A549 (cell line): ENCODE results near the gene SPC24.

Experiments
- EP300 ChIP-seq, 2 experiments: fragments of >200 bp; sonication (Bioruptor Twin); formaldehyde crosslinking; IDR thresholded peaks; 2 replicates in 1 of 2; 3 replicates in 1 of 2; pipeline ENCODE4 v1.6.1; 2016 to 2017
- NPAS2 ChIP-seq: fragments of 250-450 bp; sonication (Bioruptor Pico); IDR thresholded peaks from 2 replicates; pipeline ENCODE4 v1.8.0; 2022; ENCODE audit warnings: mild to moderate bottlenecking, moderate library complexity, borderline replicate concordance
- NR3C1 ChIP-seq: fragments of >200 bp; sonication (Bioruptor Twin); formaldehyde crosslinking; IDR thresholded peaks from 3 replicates; pipeline ENCODE4 v1.6.1; 2017
- POLR2AphosphoS2 ChIP-seq: conservative IDR thresholded peaks from 2 replicates; pipeline ENCODE4 v1.6.1; 2012; ENCODE audit warnings: low read length, improper control_type of control experiment, inconsistent platforms
- TF ChIP-seq, protein P1 (sequence below): IDR thresholded peaks from 2 replicates; pipeline ENCODE4 v1.6.1; 2012
- TF ChIP-seq, protein P2 (sequence below): fragments of >200 bp; sonication (Bioruptor Twin); formaldehyde crosslinking; IDR thresholded peaks from 3 replicates; pipeline ENCODE4 v1.5.1; 2016
- TF ChIP-seq, protein P3 (sequence below): IDR thresholded peaks from 2 replicates; pipeline ENCODE4 v1.6.1; 2012
- TF ChIP-seq, protein P4 (sequence below): fragments of 250-450 bp; sonication (Bioruptor Pico); IDR thresholded peaks from 2 replicates; pipeline ENCODE4 v1.5.0; 2021; ENCODE audit warnings: mild to moderate bottlenecking, moderate library complexity, borderline replicate concordance

DNA sequence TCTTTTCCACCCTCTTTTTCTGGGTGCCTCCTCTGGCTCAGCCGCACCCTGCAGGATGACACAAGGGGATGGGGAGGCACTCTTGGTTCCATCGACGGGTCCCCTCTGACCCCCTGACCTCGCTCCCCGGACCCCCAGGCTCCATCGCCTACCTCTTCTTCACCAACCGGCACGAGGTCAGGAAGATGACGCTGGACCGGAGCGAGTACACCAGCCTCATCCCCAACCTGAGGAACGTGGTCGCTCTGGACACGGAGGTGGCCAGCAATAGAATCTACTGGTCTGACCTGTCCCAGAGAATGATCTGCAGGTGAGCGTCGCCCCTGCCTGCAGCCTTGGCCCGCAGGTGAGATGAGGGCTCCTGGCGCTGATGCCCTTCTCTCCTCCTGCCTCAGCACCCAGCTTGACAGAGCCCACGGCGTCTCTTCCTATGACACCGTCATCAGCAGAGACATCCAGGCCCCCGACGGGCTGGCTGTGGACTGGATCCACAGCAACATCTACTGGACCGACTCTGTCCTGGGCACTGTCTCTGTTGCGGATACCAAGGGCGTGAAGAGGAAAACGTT, 42.4 kb downstream of the SPC24 start:
- TF ChIP-seq, protein P1, sequence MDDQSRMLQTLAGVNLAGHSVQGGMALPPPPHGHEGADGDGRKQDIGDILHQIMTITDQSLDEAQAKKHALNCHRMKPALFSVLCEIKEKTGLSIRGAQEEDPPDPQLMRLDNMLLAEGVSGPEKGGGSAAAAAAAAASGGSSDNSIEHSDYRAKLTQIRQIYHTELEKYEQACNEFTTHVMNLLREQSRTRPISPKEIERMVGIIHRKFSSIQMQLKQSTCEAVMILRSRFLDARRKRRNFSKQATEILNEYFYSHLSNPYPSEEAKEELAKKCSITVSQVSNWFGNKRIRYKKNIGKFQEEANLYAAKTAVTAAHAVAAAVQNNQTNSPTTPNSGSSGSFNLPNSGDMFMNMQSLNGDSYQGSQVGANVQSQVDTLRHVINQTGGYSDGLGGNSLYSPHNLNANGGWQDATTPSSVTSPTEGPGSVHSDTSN, result no peak
- TF ChIP-seq, protein P2, sequence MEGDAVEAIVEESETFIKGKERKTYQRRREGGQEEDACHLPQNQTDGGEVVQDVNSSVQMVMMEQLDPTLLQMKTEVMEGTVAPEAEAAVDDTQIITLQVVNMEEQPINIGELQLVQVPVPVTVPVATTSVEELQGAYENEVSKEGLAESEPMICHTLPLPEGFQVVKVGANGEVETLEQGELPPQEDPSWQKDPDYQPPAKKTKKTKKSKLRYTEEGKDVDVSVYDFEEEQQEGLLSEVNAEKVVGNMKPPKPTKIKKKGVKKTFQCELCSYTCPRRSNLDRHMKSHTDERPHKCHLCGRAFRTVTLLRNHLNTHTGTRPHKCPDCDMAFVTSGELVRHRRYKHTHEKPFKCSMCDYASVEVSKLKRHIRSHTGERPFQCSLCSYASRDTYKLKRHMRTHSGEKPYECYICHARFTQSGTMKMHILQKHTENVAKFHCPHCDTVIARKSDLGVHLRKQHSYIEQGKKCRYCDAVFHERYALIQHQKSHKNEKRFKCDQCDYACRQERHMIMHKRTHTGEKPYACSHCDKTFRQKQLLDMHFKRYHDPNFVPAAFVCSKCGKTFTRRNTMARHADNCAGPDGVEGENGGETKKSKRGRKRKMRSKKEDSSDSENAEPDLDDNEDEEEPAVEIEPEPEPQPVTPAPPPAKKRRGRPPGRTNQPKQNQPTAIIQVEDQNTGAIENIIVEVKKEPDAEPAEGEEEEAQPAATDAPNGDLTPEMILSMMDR, result no peak
- TF ChIP-seq EP300 (IDR thresholded peaks at IDR 0.05) (no peak), POLR2AphosphoS2 (no peak), NR3C1 (no peak), NPAS2 (CRISPR knock-in tag) (no peak)
- TF ChIP-seq, protein P3, sequence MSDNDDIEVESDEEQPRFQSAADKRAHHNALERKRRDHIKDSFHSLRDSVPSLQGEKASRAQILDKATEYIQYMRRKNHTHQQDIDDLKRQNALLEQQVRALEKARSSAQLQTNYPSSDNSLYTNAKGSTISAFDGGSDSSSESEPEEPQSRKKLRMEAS, result no peak
- TF ChIP-seq, protein P4, sequence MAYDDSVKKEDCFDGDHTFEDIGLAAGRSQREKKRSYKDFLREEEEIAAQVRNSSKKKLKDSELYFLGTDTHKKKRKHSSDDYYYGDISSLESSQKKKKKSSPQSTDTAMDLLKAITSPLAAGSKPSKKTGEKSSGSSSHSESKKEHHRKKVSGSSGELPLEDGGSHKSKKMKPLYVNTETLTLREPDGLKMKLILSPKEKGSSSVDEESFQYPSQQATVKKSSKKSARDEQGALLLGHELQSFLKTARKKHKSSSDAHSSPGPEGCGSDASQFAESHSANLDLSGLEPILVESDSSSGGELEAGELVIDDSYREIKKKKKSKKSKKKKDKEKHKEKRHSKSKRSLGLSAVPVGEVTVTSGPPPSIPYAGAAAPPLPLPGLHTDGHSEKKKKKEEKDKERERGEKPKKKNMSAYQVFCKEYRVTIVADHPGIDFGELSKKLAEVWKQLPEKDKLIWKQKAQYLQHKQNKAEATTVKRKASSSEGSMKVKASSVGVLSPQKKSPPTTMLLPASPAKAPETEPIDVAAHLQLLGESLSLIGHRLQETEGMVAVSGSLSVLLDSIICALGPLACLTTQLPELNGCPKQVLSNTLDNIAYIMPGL (CRISPR knock-in tag), result no peak
